GM18867 (cell line): Measurements from ENCODE around the gene FUT8.
"Not testable (repeated sequence)": the region's sequence is repeated elsewhere in the genome, so short reads cannot be mapped to it uniquely, and the experiment has no call there.

Experiments used
- ATAC-seq: cut with Tn5 transposase; IDR thresholded peaks from one replicate; pipeline ENCODE4 v1.9.1; 2021; ENCODE audit warnings: mild to moderate bottlenecking, moderate library complexity; ENCODE audit not compliant: unreplicated experiment

Gene FUT8

DNA sequence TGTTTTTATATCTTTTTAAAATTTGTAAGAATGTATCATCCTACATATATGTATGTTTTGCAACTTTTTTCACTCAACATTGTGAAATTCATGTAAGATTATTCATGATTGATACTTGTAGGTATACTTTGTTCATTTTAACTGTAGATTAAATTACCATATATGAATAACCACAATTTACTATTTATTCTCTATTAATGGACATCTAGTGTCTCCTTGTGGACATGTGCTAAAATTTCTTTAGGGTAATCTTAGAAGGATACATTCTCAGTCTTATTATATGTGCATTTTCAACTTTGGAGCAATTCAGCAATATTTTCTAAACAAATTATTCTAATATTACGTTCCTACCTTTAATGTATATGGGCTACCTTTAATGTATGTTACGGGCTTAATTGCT, 192.4 kb downstream of the FUT8 start:
- no peak for ATAC-seq

GRCh38 chr14:65606460-65606859, 193.9 kb downstream of the FUT8 start:
- no peak for ATAC-seq

DNA sequence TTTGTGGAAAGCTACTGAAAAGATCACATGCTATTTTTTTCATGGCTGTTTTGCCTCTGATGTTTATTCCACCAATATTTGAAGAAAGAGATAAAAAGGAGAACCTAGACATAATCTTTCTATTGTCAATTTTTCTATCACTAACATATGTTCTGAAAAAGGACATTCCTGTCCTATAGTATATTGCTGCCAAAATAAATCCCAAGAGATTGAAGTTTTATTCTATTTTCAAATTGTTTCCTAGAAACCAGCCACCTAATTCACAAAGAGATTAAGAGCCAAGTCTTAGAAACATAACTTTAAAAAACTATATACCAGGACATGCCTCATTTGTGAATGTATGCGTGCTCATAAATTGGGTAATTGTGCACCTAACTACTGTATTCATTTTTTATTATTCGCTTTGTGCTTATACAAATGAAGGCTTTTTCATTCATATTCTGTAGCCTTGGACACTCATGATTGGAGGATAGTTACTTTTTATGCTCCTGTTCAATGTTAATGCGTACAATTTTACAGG, 200.7 kb downstream of the FUT8 start:
- ATAC-seq, result no peak

DNA sequence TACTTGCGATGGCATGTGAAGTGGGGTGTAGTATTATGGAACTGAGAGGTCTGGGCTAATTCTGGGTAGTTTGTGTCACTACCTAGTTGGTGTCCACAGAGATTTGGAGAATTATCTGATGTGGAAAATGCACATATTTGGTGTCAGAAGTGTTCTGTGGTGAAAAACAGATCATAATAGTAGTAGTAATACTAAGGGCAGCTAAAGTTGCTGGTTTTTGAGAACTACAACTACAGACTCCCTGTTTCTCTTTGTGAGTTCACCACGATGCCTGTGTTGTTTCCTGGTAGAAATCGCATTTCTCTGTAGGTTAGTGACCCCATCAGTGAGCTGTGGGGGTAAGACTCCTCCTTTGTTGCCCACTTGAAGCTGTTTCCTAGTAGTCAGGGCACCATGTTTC, 206.5 kb downstream of the FUT8 start:
- no peak for ATAC-seq

DNA sequence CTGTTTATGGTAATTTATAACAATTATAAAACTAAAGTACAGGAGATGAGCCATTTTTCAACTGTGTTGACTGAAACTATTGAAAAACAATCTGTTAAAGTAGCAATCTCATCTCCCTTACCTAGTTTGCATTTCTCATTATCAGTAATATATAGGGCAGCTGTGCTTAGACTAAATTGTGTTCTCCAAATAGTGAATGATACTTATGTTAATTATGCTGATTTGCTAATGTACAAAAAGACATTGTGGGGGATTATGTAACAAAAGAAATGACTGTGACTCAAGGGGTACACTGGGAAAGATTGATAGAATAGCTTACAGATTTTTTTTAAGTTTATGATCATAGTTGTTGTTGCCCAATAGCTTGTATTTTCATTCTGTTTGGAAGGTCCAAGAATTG, 207.7 kb downstream of the FUT8 start:
- peak; percentile 53 for ATAC-seq

GRCh38 chr14:65622703-65623102, 210.2 kb downstream of the FUT8 start:
- ATAC-seq, result no peak

DNA sequence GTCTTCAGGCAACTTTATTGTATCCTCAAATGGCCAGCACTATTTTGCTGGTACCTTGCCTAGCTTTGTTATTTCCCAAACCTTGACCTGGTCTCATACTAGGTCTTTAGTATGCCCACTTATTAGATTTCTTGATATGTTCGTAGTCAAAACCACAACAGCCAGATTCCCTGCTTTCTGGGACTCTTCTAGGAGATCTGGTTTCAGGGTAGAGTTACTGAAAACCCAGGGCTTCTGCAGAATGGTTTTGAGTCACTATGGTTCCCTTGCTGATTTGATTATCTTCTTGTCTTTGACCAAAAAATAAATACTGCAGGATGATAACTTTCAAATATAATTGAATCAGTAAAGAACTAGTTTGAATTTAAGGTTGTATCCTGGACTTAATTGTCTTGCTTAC, 211.2 kb downstream of the FUT8 start:
- ATAC-seq, result no peak

DNA sequence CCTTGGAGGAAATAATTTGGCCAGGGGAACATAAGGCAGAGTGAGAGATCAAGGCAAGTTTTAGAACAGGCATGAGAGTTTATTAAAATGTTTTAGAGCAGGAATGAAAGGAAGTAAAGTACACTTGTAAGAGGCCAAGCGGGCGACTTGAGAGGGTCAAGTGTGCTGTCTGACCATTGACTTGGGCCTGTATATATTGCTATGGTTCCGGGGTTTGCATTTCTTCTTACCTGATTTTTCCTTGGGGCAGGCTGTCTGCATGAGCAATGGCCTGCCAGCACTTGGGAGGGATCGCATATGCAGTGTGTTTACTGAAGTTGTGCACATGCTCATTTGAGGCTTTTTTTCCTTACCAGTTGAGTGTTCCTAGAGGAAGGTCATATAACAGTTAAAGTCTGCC, 214.8 kb downstream of the FUT8 start:
- ATAC-seq, result no peak

DNA sequence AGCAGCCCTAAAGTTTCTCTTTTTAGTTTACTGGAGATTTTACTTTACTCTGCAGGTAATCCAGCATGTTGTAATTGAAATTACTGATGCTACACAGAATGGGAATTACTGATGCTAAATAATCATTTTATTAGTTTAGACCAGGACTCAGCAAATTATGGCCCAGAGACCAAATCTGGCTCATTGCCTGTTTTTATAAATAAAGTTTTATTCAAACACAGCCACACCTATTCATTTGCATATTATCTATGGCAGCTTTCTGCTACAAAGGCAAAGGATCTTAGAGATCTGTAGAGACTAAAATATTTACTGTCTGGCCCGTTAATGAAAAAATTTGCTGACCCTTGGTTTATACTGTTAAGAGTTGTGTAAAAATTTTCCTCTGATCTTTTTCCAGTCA, 216.1 kb downstream of the FUT8 start:
- no peak for ATAC-seq

GRCh38 chr14:65631040-65631439, 218.5 kb downstream of the FUT8 start:
- no peak for ATAC-seq

- no peak for ATAC-seq
These were observed 220.0 kb downstream of the FUT8 start for GRCh38 chr14:65632487-65632886.

DNA sequence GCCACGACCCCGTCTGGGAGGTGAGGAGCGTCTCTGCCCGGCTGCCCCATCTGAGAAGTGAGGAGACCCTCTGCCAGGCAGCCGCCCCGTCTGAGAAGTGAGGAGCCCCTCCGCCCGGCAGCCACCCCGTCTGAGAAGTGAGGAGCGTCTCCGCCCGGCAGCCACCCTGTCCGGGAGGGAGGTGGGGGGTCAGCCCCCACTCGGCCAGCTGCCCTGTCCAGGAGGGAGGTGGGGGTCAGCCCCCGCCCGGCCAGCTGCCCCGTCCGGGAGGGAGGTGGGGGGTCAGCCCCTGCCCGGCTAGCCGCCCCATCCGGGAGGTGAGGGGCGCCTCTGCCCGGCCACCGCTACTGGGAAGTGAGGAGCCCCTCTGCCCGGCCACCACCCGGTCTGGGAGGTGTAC, 221.1 kb downstream of the FUT8 start:
- ATAC-seq, result not testable (repeated sequence)

DNA sequence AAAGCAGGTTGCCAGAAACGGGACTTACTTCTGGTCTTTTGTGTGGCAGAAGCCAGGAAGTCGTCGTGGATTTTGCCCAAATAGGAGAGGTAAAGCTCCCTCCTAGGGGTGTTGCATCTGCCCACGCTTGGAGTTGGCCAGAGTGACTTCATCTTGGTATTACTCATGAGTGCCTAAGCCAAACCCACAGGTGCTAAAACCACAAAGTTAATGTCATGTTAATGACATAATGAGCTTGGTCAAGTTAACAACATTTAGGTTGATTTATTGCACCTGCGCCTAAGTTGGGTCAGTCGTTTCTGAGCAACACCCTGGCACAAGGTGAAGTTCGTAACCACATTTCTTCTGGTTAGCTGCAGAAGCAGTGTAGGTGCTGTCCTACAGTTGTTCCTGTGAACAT, 225.2 kb downstream of the FUT8 start:
- peak; percentile 92 for ATAC-seq

DNA sequence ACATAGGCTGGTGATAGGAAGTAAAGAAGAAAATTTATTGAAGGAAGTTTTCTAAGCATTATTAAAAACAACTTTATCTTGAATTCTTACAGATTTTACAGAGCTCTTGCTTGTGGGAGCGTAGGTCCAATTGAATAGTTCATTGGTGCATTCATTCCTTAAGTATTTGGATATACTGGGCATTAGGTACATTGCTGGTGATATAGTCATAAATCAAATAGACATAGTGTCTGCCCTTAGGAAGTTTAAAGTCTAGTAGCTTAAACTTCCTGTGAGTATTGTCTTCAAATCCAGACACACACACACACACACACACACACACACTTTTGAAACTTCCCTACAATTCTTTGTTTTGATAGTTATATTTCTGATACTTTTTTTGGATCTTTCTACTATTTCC, 226.7 kb downstream of the FUT8 start:
- no peak for ATAC-seq

DNA sequence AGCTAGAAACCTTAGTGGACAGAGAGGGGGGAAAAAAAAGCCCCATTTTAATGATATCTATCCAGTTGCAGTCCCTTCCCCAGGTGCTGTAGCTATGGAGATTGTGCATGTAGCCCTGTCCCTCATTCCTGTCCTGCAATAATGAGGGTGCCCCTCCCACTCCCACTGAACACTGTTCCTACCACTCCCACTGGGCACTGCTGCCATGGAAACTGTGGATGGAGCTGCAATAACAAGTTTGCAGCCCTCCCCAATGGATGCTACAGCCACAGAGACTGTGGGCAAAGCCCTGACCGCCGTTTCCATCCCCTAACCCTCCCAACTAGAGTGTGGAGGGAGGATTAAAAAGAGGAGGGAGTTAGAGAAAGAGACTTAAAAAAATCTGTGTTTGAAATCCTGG, 238.3 kb downstream of the FUT8 start:
- no peak for ATAC-seq

GRCh38 chr14:65656554-65656953, 244.0 kb downstream of the FUT8 start:
- ATAC-seq, result no peak

- ATAC-seq, result no peak
These were observed 245.7 kb downstream of the FUT8 start for GRCh38 chr14:65658202-65658601.

DNA sequence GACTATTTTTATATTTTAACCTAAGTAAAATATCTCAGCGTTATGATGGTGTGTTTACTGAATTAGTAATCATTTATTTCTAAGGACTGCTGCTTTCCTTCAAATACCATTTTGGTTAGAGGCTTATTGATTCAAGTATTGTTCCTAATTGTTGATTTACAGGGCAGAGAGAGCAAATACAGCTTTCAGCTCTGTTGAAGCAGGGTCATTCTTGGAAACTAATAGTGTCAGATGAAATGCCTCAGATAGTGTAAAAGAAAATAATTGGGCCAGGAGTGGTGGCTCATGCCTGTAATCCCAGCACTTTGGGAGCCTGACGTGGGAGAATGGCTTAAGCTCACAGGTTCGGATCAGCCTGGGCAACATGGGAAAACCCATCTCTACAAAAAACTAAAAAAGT, 249.3 kb downstream of the FUT8 start:
- no peak for ATAC-seq

DNA sequence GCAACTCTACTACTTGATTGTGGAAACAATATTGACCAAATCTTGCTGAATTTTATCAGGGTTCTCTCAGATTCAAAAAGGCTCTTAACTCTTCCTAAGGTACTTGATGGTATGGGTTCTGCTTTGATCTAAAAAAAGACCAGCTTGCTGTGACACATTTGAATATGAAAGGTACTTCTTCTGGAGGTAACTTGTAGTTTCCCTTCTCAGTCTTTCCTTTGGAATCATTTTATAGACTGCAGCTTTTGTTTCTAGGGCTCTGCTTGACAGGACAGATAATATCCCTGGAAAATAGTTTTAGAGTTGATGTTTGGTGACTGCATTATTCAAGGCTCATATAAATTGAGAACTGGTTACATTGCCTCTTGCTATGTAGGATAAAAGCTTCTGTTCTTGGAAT, 251.9 kb downstream of the FUT8 start:
- ATAC-seq, result no peak

- no peak for ATAC-seq
These were observed 264.0 kb downstream of the FUT8 start for GRCh38 chr14:65676361-65677014.

DNA sequence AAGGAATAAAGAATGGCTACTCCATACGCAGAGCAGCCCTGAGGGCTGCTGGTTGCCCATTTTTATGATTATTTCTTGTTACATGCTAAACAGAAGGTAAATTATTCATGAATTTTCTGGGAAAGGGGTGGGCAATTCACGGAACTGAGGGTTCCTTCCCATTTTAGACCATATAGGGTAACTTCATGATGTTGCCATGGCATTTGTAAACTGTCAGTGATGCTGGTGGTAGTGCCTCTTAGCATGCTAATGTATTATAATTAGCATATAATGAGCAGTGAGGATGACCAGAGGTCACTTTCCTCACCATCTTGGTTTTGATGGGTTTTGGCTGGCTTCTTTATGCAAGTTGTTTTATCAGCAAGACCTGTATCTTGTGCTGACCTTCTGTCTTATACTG, 273.0 kb downstream of the FUT8 start:
- ATAC-seq, result no peak

GRCh38 chr14:65686761-65687160, 274.2 kb downstream of the FUT8 start:
- no peak for ATAC-seq

GRCh38 chr14:65689070-65689469, 276.5 kb downstream of the FUT8 start:
- no peak for ATAC-seq
